ENCODE measurements around the gene ASCC1. TPM values are rescaled to one million over a fixed set of nuclear protein-coding genes. Genes with fewer than 3 reads are reported as not detected.
A peak's percentile ranks its signal among the peaks of the same experiment; 100 is the strongest.

ASCC1 gene
- total RNA-seq, 6 experiments from 2014 or later = 21.0 to 29.6 (median 25.3) TPM

DNA sequence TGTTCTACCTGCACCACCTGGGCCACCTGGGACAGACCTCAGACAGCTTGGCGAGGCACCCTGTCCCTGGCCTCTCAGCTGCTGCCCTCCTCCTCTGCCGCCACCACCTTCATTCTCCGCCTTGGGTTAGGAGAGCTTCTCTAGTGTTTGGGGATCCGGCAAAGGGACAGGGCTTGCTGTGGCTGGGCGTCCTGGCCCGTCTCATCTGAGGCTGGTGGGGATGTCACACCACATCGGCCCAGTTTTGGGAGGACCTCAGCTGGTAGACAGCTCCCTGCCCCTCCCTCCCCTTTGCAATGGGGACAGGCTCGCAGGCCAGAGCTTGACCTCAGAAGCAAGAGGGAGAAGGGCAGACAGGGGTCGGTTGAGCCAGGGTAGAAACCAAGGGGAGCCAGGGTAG lies 154.1 kb downstream of the ASCC1 start:
- TF ChIP-seq, protein P1, sequence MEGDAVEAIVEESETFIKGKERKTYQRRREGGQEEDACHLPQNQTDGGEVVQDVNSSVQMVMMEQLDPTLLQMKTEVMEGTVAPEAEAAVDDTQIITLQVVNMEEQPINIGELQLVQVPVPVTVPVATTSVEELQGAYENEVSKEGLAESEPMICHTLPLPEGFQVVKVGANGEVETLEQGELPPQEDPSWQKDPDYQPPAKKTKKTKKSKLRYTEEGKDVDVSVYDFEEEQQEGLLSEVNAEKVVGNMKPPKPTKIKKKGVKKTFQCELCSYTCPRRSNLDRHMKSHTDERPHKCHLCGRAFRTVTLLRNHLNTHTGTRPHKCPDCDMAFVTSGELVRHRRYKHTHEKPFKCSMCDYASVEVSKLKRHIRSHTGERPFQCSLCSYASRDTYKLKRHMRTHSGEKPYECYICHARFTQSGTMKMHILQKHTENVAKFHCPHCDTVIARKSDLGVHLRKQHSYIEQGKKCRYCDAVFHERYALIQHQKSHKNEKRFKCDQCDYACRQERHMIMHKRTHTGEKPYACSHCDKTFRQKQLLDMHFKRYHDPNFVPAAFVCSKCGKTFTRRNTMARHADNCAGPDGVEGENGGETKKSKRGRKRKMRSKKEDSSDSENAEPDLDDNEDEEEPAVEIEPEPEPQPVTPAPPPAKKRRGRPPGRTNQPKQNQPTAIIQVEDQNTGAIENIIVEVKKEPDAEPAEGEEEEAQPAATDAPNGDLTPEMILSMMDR (IDR thresholded peaks at IDR 0.05) = no peak
- Mint-ChIP-seq H3K27me3 (ENCODE audit: insufficient read depth) (peaks cover 37% of the 10 kb centered on the region), H3K9me3 (no peaks in the 10 kb centered on the region), H3K27ac (no peak overlapping the region), H3K4me1 (ENCODE audit: low read depth) (peaks cover 8% of the 10 kb centered on the region), H3K36me3 (ENCODE audit: low read depth) (no peaks in the 10 kb centered on the region), H3K4me3 (no peak overlapping the region)
- DNase-seq = no peak

DNA sequence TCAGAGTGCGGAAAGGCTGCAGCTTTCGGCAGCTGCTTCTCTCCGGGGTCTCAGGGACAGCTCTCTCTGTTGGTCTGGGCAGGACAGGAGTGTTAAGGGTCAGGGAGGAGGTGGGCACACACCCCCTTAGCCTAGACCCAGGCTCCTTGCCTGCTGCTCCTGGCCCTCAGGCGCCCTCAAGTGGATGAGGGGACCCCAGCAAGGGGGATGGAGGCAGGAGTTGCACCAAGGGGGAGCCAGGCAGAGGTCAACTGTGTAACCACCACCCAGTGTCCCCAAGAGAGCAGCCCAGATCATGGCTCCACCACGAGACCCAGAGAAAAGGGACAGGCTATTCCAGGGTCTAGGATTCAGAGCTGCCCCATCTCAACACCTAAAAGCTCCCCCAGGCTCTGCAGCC lies 154.6 kb downstream of the ASCC1 start:
- Mint-ChIP-seq H3K36me3 (ENCODE audit: low read depth) (no peaks in the 10 kb centered on the region), H3K9me3 (no peaks in the 10 kb centered on the region), H3K27me3 (ENCODE audit: insufficient read depth) (peaks cover 39% of the 10 kb centered on the region), H3K4me3 (no peak overlapping the region), H3K4me1 (ENCODE audit: low read depth) (peaks cover 8% of the 10 kb centered on the region), H3K27ac (no peak overlapping the region)
- no peak for DNase-seq
- TF ChIP-seq, protein P1 (IDR thresholded peaks at IDR 0.05) = peak; percentile 42; the same call in 1 of the 2 replicates

- H3K9me3 Mint-ChIP-seq = no peaks in the 10 kb centered on the region
- DNase-seq = no peak
- H3K4me3 Mint-ChIP-seq = no peak overlapping the region
- no peak overlapping the region for H3K27ac Mint-ChIP-seq
- no peaks in the 10 kb centered on the region for H3K36me3 Mint-ChIP-seq (ENCODE audit: low read depth)
- TF ChIP-seq, protein P1 (IDR thresholded peaks at IDR 0.05) = no peak
- H3K4me1 Mint-ChIP-seq (ENCODE audit: low read depth) = peaks cover 8% of the 10 kb centered on the region
- H3K27me3 Mint-ChIP-seq (ENCODE audit: insufficient read depth) = peaks cover 41% of the 10 kb centered on the region
Measured at GRCh38 chr10:72059843-72060822, 155.9 kb downstream of the ASCC1 start.

- no peak overlapping the region for H3K27ac Mint-ChIP-seq
- TF ChIP-seq, protein P1 (IDR thresholded peaks at IDR 0.05) = no peak
- no peak for DNase-seq
- no peaks in the 10 kb centered on the region for H3K9me3 Mint-ChIP-seq
- H3K27me3 Mint-ChIP-seq (ENCODE audit: insufficient read depth) = peaks cover 41% of the 10 kb centered on the region
- no peaks in the 10 kb centered on the region for H3K36me3 Mint-ChIP-seq (ENCODE audit: low read depth)
- H3K4me1 Mint-ChIP-seq (ENCODE audit: low read depth) = peaks cover 8% of the 10 kb centered on the region
- H3K4me3 Mint-ChIP-seq = no peak overlapping the region
Measured at GRCh38 chr10:72058989-72059842, 156.9 kb downstream of the ASCC1 start.

GRCh38 chr10:72058347-72058898 lies 157.7 kb downstream of the ASCC1 start:
- no peaks in the 10 kb centered on the region for H3K36me3 Mint-ChIP-seq (ENCODE audit: low read depth)
- TF ChIP-seq, protein P1 (IDR thresholded peaks at IDR 0.05) = no peak

More at GRCh38 chr10:72058347-72058898, 157.7 kb downstream of the ASCC1 start:
- Mint-ChIP-seq H3K4me3 (no peak overlapping the region), H3K4me1 (ENCODE audit: low read depth) (peaks cover 8% of the 10 kb centered on the region), H3K9me3 (no peaks in the 10 kb centered on the region), H3K27me3 (ENCODE audit: insufficient read depth) (peaks cover 42% of the 10 kb centered on the region), H3K27ac (no peak overlapping the region)
- DNase-seq = no peak
